SK-N-MC (cell line): Measurements from ENCODE around the gene ADAMTS7.

Source experiments
- EZH2 ChIP-seq: fragments of 200-600 bp; sonication (generic); IDR thresholded peaks from one replicate; pipeline ENCODE4 v1.6.1; 2017; ENCODE audit warnings: antibody characterized with exemption
- FOXP2 ChIP-seq: optimal IDR thresholded peaks from 2 replicates; pipeline ENCODE3; 2011; ENCODE audit warnings: mild to moderate bottlenecking, moderate library complexity; ENCODE audit not compliant: insufficient read depth; ENCODE audit errors: extremely low read length, control extremely low read depth
- POLR2AphosphoS5 ChIP-seq: IDR thresholded peaks from 2 replicates; pipeline ENCODE4 v1.6.1; 2012; ENCODE audit warnings: mild to moderate bottlenecking, low read depth, low read length, borderline replicate concordance

- TF ChIP-seq EZH2: no peak
- no peak for TF ChIP-seq POLR2AphosphoS5
- TF ChIP-seq FOXP2: no peak
These were observed 72.1 kb downstream of the ADAMTS7 start for GRCh38 chr15:78739206-78739605.
